Measurements from ENCODE around the gene DAG1. TPM values are rescaled to one million over a fixed set of nuclear protein-coding genes. Genes with fewer than 3 reads are reported as not detected.

The DAG1 gene
- polyA plus RNA-seq, 4 donors: 74.9 to 114 (median 108) TPM

DNA sequence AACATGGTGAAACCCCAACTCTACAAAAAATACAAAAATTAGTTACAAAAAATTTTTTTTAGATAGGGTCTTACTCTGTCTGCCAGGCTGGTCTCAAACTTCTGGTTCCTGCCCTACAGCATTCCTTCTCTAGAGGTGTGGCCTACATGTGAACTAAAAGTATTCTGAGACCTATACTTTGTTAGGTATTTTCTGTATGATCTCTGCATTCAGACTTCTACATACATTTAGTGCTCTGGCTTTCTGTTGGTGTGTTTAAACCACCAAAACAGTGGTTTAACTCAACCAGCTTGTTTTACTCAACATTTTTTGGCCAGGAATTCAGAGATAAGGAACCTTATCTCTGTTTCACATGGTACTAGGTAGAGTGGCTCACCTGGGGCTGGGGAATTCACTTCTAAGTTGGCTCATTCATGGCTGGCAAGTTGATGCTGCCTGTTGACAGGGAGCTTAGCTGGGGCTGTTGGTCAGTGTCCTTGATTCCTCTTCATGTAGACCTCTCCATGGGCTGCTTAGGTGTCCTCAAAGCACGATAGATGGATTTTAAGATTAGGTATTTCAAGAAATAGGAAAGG lies 42.8 kb downstream of the DAG1 start:
- no peak for DNase-seq (ENCODE audit: low read depth in 4 of 4, low spot score in 3 of 4)

DNA sequence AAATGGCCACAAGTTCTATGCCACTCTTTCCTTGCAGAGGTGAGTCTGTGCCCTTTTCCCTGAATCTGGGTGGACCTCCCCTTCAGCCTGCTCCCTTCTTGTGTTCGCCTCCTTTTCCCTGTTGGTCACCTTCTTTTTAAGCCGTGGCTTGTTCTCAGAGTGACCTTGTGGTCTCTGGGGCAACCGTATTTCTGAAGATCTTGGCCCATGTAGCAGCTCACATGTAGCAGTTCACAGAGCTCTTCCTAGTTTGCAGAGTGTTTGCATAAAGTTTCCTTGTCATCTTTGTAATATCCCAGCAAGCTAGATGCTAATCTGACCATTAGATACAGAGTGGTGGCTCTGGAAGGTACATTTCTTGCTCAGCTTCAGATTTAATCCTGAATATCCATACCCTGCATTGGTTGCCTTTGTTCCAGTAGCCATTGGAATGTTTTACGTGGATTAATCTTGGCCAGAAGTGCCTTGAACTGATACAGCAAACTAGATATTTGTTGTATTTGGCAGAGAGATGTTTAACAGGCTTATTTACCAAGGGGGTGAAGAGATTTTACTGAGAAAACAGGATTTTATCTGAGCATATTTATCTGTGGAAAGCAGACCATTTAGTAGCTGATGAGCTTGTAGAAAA lies 43.5 kb downstream of the DAG1 start:
- DNase-seq (ENCODE audit: low read depth in 4 of 4, low spot score in 3 of 4): no peak

DNA sequence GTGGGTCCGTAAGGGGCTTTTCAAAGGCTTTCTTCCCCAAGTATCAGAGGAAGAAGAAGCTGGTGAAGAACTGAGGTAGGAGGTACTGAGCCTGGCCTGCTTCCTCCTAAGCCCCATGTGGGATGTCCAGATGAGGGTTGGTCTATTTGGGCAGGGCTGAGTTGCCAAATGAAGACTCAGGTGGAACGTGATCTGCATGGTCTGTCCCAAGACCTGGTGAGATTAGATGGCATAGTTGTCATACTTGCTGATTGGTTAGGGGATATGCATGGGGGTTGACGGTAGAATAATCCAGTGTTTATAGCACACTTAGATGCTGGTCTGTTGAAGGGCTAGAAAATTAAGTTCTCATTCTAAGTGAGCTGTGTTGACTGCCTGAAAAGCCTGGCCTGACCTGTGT lies 47.9 kb downstream of the DAG1 start:
- DNase-seq (ENCODE audit: low read depth in 4 of 4, low spot score in 3 of 4): no peak

DNA sequence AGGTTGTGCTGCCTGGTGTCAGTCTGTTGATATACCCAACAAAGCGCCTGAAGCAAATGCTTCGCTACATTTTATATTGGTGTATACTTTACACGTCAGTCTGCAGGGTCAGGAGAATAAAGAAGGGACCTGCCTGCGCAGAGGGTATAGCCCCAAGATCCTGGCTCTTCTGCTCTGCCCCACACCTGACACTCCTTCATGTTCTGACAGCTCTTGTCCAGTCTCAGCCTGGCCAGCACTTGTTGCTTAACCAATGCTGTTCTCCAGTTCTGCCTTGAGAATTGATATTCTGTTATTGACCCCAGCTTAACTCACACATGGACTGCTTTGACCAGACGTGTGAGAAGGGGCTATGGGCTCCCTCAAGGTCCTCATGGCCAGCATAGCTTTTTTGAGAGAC lies 48.4 kb downstream of the DAG1 start:
- DNase-seq (ENCODE audit: low read depth in 4 of 4, low spot score in 3 of 4): no peak

DNA sequence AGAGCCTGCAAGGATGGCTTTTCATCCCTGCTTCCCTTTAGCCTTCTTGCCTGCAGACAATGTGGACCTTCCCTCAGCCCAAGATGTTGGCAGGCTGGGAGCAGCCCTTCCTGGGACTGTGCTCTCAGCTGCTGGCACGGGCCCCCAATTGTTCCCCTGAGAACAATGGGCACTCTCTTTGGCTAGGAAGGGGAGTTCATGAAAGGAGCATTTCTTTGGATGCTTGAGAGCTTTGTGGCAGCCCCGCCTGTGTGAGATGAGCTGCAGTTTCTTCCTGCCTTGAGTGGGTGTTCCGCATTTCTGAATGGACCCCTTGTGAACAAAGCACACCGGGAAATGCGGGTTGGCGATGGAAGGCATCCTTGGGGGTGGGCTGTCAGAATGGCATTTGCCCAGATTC lies 49.2 kb downstream of the DAG1 start:
- no peak for DNase-seq (ENCODE audit: low read depth in 4 of 4, low spot score in 3 of 4)

DNA sequence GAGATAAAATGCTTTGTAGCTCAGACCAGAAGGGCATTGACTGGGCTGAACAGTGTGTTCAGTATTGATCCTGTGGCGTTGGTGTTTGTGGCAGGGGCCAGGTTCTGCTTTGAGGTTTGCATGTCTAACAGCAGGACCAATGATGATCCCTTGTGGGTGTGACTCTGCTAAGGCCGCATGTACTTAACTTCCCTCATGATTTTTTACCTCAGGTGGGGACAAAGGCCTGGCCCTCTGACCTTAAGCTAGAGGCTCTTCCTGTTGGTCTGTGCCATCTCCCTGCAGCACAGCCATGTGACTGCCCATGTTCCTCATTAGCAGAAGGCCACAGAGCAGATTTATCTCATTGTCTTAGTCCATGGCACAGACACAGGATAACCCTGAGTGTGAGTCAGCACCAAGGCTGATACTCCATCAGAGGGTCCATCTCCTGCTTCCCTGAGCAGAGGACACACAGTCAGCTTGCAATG lies 49.9 kb downstream of the DAG1 start:
- DNase-seq (ENCODE audit: low read depth in 4 of 4, low spot score in 3 of 4): no peak

DNA sequence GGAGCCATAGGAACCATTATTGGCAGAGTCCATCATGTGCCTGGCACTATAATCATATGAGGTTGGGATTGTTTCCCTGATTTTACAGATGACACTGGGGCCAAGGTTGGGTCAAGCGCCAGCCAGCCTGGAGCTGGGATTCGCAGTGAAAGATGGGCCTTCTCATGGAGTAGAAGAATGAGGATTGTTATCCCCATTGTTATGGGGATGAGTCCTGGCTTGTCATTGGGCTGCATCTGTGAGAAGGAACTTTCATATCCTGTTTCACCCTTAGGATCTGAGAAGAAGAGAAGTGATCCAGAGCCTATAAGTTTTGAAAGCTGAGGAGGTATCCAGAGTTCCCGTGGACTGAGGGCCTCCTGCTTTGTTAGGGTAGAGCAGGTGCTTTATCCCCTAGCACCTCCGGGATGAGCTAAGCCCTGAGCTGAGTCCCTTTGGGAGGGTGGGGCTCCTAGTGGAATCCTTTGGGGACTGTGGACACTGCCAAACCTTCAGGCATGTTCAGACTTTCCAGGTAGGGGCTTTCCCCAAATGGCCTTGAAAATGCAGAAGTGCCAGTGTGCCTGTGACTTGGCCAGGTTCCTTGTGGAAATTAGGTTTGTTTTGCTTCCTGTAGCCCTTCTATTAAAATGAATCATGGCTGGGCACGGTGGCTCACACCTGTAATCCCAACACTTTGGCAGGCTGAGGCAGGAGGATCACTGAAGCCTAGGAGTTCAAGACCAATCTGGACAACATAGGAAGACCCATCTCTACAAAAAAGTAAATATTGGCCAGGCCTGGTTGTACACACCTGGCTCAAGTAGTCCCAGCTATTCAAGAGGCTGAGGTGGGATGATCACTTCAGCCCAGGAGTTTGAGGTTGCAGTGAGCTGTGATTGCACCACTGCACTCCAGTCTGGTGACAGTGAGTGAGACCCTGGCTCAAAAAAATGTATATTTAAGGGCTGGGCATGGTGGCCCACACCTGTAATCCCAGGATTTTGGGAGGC lies 54.0 kb downstream of the DAG1 start:
- no peak for DNase-seq (ENCODE audit: low read depth in 4 of 4, low spot score in 3 of 4)

DNA sequence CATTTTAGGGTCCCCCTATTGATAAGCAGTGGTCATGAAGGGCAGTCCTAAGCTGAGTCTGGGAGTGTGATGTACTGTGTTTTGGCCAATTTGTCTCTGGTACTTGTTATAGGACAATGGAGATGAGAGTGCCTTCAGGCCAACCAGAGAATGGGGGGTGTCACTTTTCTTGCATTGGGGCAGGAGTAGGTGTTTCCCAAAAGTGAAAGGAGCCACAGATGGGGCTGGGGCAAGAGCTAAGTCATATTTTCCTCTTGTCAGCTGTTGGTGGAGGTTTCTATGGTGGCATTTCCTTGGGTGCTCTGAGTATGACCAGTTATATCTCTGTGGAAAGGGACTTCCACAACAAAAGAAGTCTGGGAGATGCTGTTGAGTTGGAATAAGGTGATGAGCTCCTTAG lies 59.5 kb downstream of the DAG1 start:
- no peak for DNase-seq (ENCODE audit: low read depth in 4 of 4, low spot score in 3 of 4)

DNA sequence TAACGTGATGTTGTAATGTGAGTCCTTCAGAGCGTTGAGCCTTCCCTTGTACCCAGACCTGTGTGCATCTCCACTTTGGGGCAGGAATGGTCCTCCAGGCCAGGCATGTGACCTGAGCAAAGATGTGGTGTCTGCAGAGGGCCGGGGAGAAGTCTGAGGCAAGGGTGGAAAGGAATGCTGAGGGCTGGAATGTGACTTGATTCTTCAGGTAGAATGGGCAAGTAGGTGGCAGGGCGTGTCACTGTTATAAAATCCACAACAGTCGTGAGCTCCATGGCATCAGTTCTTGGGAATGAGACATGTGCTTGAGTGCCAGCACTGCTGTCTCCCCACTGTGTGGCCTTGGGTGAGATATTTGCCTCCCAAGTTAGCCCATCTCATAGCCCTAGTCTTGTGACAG lies 60.2 kb downstream of the DAG1 start:
- no peak for DNase-seq (ENCODE audit: low read depth in 4 of 4, low spot score in 3 of 4)

DNA sequence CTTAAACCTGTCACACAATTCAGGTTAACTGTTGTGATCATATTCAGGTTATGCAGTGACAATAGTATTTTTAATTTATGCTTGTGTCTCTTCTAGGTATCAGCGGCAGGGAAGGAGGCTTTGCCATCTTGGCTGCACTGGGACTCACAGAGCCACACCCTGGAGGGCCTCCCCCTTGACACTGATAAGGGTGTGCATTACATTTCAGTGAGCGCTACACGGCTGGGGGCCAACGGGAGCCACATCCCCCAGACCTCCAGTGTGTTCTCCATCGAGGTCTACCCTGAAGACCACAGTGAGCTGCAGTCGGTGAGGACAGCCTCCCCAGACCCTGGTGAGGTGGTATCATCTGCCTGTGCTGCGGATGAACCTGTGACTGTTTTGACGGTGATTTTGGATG lies 60.6 kb downstream of the DAG1 start:
- DNase-seq (ENCODE audit: low read depth in 4 of 4, low spot score in 3 of 4): no peak

DNA sequence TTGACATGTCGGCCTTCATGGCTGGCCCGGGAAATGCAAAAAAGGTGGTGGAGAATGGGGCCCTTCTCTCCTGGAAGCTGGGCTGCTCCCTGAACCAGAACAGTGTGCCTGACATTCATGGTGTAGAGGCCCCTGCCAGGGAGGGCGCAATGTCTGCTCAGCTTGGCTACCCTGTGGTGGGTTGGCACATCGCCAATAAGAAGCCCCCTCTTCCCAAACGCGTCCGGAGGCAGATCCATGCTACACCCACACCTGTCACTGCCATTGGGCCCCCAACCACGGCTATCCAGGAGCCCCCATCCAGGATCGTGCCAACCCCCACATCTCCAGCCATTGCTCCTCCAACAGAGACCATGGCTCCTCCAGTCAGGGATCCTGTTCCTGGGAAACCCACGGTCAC lies 61.2 kb downstream of the DAG1 start:
- DNase-seq (ENCODE audit: low read depth in 4 of 4, low spot score in 3 of 4): no peak

DNA sequence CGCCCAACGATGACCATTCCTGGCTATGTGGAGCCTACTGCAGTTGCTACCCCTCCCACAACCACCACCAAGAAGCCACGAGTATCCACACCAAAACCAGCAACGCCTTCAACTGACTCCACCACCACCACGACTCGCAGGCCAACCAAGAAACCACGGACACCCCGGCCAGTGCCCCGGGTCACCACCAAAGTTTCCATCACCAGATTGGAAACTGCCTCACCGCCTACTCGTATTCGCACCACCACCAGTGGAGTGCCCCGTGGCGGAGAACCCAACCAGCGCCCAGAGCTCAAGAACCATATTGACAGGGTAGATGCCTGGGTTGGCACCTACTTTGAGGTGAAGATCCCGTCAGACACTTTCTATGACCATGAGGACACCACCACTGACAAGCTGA lies 61.6 kb downstream of the DAG1 start:
- no peak for DNase-seq (ENCODE audit: low read depth in 4 of 4, low spot score in 3 of 4)

DNA sequence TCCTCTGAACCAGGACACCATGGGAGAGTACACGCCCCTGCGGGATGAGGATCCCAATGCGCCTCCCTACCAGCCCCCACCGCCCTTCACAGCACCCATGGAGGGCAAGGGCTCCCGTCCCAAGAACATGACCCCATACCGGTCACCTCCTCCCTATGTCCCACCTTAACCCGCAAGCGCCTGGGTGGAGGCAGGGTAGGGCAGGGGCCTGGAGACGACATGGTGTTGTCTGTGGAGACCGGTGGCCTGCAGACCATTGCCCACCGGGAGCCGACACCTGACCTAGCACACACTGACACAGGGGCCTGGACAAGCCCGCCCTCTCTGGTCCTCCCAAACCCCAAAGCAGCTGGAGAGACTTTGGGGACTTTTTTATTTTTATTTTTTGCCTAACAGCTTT lies 63.0 kb downstream of the DAG1 start:
- no peak for DNase-seq (ENCODE audit: low read depth in 4 of 4, low spot score in 3 of 4)

DNA sequence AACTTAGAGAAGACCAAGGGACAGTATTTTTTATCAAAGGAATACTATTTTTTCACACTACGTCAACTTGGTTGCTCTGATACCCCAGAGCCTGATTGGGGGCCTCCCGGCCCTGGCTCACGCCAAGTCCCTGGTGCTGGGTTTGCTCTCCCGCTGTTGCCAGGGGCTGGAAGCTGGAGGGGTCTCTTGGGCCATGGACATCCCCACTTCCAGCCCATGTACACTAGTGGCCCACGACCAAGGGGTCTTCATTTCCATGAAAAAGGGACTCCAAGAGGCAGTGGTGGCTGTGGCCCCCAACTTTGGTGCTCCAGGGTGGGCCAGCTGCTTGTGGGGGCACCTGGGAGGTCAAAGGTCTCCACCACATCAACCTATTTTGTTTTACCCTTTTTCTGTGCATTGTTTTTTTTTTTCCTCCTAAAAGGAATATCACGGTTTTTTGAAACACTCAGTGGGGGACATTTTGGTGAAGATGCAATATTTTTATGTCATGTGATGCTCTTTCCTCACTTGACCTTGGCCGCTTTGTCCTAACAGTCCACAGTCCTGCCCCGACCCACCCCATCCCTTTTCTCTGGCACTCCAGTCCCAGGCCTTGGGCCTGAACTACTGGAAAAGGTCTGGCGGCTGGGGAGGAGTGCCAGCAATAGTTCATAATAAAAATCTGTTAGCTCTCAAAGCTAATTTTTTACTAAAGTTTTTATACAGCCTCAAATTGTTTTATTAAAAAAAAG lies 63.9 kb downstream of the DAG1 start:
- no peak for DNase-seq (ENCODE audit: low read depth in 4 of 4, low spot score in 3 of 4)

DNA sequence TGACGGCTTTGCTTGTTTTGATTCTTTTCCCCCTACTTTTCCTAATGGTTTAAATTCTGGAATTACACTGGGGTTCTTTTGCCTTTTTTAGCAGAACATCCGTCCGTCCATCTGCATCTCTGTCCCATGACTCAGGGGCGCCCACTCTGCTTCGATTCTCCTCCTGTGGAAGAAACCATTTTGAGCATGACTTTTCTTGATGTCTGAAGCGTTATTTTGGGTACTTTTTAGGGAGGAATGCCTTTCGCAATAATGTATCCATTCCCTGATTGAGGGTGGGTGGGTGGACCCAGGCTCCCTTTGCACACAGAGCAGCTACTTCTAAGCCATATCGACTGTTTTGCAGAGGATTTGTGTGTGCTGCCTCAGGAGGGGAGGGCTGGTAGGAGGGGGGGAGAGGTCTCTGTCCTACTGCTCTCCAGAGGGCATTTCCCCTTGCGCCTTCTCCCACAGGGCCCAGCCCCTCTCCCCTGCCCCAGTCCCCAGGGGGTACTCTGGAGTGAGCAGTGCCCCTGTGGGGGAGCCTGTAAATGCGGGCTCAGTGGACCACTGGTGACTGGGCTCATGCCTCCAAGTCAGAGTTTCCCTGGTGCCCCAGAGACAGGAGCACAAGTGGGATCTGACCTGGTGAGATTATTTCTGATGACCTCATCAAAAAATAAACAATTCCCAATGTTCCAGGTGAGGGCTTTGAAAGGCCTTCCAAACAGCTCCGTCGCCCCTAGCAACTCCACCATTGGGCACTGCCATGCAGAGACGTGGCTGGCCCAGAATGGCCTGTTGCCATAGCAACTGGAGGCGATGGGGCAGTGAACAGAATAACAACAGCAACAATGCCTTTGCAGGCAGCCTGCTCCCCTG lies 64.7 kb downstream of the DAG1 start:
- DNase-seq (ENCODE audit: low read depth in 4 of 4, low spot score in 3 of 4): peak in 1 of 4 donors; percentile 61

DNA sequence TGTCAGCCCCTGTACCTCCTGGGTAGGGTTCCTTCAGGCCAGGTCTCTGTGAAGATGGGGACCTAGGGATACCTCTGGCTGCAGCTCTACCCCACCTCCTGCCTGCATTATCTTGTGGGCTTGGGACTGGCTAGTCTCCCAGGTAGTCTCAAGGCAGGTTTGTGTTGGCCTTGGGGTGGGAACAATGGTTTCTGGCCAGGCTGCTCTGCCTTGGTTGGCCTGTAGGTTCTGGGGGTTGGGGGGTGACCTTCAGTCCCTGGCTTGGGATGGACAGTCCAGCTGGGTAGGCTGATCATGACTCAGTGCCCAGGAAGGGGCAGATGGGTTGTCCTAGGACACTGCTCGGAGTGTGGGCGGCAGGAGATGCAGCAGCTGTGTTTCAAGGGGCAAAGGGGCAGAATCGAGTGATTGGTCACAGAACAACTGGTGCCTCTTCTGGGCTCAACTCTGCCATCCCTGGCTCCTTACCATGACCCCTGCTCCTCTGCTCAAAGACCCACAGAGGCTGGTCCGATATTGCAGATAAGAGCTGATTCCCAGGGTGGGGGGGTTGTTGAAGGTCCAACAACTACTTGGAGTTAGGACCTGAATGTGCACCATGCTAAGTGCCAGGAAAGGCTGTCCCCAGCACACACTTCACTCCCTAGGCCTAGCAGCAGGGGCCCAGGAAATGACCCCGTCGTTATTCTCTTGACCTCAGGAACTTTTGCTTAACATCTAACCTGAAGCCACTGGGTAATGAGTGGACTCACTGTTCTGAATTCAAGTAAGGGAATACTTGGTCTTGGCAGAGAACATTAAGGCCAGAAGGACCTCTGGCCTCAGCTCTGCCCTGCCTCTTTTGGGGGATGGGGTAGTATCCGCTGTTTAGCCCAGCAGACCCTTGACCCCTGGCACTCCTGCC lies 66.2 kb downstream of the DAG1 start:
- no peak for DNase-seq (ENCODE audit: low read depth in 4 of 4, low spot score in 3 of 4)

DNA sequence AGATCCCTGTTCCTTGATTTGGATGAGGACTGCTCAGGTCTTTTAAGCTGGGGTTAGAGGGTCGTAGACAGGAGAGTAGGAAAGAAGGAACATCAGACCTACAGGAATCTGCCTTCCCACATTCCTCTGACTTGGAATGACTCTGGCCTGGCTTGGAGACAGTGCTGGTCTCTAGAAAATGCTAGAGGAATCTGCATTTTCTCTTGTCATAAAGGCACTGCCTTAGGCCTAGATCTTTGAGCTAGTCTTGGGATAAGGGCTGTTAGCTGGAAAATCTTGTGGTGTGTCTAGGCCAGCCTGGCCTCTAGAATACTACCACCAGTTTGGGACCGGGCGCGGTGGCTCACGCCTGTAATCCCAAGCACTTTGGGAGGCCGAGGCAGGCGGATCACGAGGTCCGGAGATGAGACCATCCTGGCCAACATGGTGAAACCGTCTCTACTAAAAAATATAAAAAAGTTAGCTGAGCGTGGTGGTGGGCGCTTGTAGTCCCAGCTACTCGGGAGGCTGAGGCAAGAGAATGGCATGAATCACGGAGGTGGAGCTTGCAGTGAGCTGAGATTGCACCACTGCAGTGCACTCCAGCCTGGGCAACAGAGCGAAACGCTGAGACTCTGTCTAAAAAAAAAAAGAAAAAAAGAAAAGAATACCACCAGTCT lies 66.9 kb downstream of the DAG1 start:
- DNase-seq (ENCODE audit: low read depth in 4 of 4, low spot score in 3 of 4): no peak
